ENCODE results near the gene NR6A1.

DNA sequence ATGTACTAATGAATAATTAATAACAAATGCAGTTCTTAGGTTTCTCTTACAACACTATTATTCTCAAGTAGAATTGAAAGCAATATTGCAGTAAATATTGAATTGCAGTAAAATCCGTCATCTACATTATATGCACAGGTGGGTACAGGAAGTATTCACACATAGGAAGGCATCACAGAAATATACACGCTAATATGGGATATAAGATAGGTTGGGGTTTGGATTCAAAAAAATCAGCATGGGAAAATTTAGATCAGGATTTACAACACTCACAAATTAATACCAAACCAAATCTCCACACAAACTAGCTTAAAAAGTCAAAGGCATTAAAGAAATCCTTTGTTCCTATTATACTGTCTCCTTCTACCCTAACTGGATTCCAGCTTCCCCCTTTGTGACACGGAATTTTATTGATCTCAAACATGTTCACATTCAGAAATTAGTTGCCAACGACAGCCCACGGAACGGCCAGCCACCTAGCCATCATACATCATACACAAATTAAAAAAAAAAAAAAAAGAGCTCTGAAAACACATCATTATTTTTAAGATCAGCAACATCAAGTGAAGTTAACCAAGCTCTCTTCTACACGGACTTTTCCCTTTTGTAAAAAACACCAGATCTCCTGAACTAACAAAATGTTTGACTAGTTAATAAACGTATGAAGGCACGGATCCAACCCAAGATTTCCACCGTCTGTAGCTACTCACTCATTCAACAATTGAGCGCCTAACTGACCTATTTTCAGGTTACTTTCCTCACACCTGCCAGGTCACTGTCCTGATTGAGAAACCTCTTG is 2.2 kb downstream of the NR6A1 start:
- TF ChIP-seq CSDC2 (CRISPR knock-in tag; IDR thresholded peaks at IDR 0.05) (no peak), ZNF8 (CRISPR knock-in tag; IDR thresholded peaks at IDR 0.05) (no peak), TSHZ2 (CRISPR knock-in tag; IDR thresholded peaks at IDR 0.05) (no peak), ZFP3 (CRISPR knock-in tag; IDR thresholded peaks at IDR 0.05) (no peak), ZC3H10 (CRISPR knock-in tag; IDR thresholded peaks at IDR 0.05) (no peak), RARB (CRISPR knock-in tag; IDR thresholded peaks at IDR 0.05) (no peak), TCF4 (CRISPR knock-in tag; IDR thresholded peaks at IDR 0.05; ENCODE audit: borderline replicate concordance) (no peak), ESRRG (CRISPR knock-in tag; IDR thresholded peaks at IDR 0.05) (no peak), CREB5 (CRISPR knock-in tag; IDR thresholded peaks at IDR 0.05; ENCODE audit: low read depth) (no peak), ARNTL (CRISPR knock-in tag; IDR thresholded peaks at IDR 0.05; ENCODE audit: borderline replicate concordance, low read depth) (no peak)
- TF ChIP-seq, protein P1, sequence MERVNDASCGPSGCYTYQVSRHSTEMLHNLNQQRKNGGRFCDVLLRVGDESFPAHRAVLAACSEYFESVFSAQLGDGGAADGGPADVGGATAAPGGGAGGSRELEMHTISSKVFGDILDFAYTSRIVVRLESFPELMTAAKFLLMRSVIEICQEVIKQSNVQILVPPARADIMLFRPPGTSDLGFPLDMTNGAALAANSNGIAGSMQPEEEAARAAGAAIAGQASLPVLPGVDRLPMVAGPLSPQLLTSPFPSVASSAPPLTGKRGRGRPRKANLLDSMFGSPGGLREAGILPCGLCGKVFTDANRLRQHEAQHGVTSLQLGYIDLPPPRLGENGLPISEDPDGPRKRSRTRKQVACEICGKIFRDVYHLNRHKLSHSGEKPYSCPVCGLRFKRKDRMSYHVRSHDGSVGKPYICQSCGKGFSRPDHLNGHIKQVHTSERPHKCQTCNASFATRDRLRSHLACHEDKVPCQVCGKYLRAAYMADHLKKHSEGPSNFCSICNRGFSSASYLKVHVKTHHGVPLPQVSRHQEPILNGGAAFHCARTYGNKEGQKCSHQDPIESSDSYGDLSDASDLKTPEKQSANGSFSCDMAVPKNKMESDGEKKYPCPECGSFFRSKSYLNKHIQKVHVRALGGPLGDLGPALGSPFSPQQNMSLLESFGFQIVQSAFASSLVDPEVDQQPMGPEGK (CRISPR knock-in tag; IDR thresholded peaks at IDR 0.05; ENCODE audit: borderline replicate concordance), result no peak
- TF ChIP-seq, protein P2, sequence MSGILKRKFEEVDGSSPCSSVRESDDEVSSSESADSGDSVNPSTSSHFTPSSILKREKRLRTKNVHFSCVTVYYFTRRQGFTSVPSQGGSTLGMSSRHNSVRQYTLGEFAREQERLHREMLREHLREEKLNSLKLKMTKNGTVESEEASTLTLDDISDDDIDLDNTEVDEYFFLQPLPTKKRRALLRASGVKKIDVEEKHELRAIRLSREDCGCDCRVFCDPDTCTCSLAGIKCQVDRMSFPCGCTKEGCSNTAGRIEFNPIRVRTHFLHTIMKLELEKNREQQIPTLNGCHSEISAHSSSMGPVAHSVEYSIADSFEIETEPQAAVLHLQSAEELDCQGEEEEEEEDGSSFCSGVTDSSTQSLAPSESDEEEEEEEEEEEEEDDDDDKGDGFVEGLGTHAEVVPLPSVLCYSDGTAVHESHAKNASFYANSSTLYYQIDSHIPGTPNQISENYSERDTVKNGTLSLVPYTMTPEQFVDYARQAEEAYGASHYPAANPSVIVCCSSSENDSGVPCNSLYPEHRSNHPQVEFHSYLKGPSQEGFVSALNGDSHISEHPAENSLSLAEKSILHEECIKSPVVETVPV (CRISPR knock-in tag; IDR thresholded peaks at IDR 0.05), result no peak

Measured in SK-N-SH treated with all-trans-retinoic acid at 6 μM for 48 hours (cell line).